ENCODE results near the gene SRA1.
A peak's percentile ranks its signal among the peaks of the same experiment; 100 is the strongest.

GRCh38 chr5:140557136-140557805, at the start of gene SRA1:
- TF ChIP-seq POLR2AphosphoS5 (IDR thresholded peaks at IDR 0.05) (peak; percentile 96 to 99 (median 98)), CTCF (IDR thresholded peaks at IDR 0.05) (no peak), POLR2A (IDR thresholded peaks at IDR 0.05) (peak; percentile 80 to 92)
